GM18907 (cell line): Measurements from ENCODE around the gene PMM1.
"Not testable (repeated sequence)": the region's sequence is repeated elsewhere in the genome, so short reads cannot be mapped to it uniquely, and the experiment has no call there.

Experiments used
- ATAC-seq: cut with Tn5 transposase; IDR thresholded peaks from one replicate; pipeline ENCODE4 v1.9.1; 2021; ENCODE audit warnings: mild to moderate bottlenecking, moderate library complexity; ENCODE audit not compliant: unreplicated experiment

The PMM1 gene

GRCh38 chr22:41589391-41590241 lies at the start of gene PMM1:
Gene PMM1 (minus strand): TSS chr22:41589840. CDS start chr22:41589805, 35 bp downstream.
- ATAC-seq = peak; percentile 88

GRCh38 chr22:41638748-41639147 lies 49.1 kb upstream of the PMM1 start:
- no peak for ATAC-seq

GRCh38 chr22:41638124-41638523 lies 48.5 kb upstream of the PMM1 start:
- ATAC-seq = no peak

GRCh38 chr22:41637623-41638022 lies 48.0 kb upstream of the PMM1 start:
- not testable (repeated sequence) for ATAC-seq

GRCh38 chr22:41636467-41636866 lies 46.8 kb upstream of the PMM1 start:
- ATAC-seq = no peak

GRCh38 chr22:41634610-41635009 lies 45.0 kb upstream of the PMM1 start:
- not testable (repeated sequence) for ATAC-seq

- not testable (repeated sequence) for ATAC-seq
Observed at GRCh38 chr22:41631615-41632014, 42.0 kb upstream of the PMM1 start.

- not testable (repeated sequence) for ATAC-seq
Observed at GRCh38 chr22:41631115-41631514, 41.5 kb upstream of the PMM1 start.

- no peak for ATAC-seq
Observed at GRCh38 chr22:41625577-41625976, 35.9 kb upstream of the PMM1 start.

- ATAC-seq = no peak
Observed at GRCh38 chr22:41621911-41622179, 32.2 kb upstream of the PMM1 start.

- peak; percentile 82 for ATAC-seq
Observed at GRCh38 chr22:41621099-41621910, 31.7 kb upstream of the PMM1 start, which contains the start of gene XRCC6. Gene XRCC6 (plus strand): TSS chr22:41621295. CDS start chr22:41622005, 710 bp downstream.

- peak; percentile 37 for ATAC-seq
Observed at GRCh38 chr22:41620589-41621098, 31.0 kb upstream of the PMM1 start, which contains the start of gene DESI1. Gene DESI1 (minus strand): TSS chr22:41621043. CDS start chr22:41620839, 204 bp downstream.

- peak; percentile 21 for ATAC-seq
Observed at GRCh38 chr22:41619979-41620588, 30.4 kb upstream of the PMM1 start.

- no peak for ATAC-seq
Observed at GRCh38 chr22:41613456-41613855, 23.8 kb upstream of the PMM1 start.

GRCh38 chr22:41612603-41613306 lies 23.1 kb upstream of the PMM1 start:
- ATAC-seq = no peak

GRCh38 chr22:41608386-41608785 lies 18.7 kb upstream of the PMM1 start:
- ATAC-seq = no peak

GRCh38 chr22:41603873-41604332 lies 14.3 kb upstream of the PMM1 start:
- peak; percentile 85 for ATAC-seq

- no peak for ATAC-seq
Observed at GRCh38 chr22:41600976-41601375, 11.3 kb upstream of the PMM1 start.

- ATAC-seq = no peak
Observed at GRCh38 chr22:41598891-41599635, 9.4 kb upstream of the PMM1 start.

GRCh38 chr22:41598081-41598480 lies 8.4 kb upstream of the PMM1 start:
- ATAC-seq = no peak
